ENCODE measurements around the gene IFNLR1.
"Not testable (repeated sequence)": the region's sequence is repeated elsewhere in the genome, so short reads cannot be mapped to it uniquely, and the experiment has no call there.

IFNLR1 gene

DNA sequence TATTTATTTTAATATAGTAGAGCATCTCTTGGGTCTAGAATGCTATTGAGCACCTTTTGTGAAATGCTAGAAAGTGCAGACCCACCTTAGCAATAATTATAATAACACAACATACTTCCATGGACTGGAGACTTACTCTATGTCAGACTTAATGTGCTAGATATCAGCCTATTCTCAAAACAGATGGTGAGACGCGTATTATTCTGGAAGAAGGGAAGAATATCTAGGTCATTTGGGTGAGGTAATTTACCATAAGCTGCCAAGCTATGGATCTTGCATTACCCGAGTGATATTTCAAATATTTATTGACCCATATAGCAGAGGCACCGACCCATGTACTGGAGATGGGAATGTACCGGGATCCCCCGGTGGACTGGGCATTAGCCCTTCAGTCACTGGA, 20.6 kb upstream of the IFNLR1 start:
- H3K27me3 ChIP-seq (ENCODE audit: insufficient read depth, low read depth, severe bottlenecking) = no peaks in the 10 kb centered on the region
- no peaks in the 10 kb centered on the region for H3K9me3 ChIP-seq (ENCODE audit: severe bottlenecking)
- no peak for DNase-seq
- no peak overlapping the region for H3K27ac ChIP-seq
- TF ChIP-seq, protein P1, sequence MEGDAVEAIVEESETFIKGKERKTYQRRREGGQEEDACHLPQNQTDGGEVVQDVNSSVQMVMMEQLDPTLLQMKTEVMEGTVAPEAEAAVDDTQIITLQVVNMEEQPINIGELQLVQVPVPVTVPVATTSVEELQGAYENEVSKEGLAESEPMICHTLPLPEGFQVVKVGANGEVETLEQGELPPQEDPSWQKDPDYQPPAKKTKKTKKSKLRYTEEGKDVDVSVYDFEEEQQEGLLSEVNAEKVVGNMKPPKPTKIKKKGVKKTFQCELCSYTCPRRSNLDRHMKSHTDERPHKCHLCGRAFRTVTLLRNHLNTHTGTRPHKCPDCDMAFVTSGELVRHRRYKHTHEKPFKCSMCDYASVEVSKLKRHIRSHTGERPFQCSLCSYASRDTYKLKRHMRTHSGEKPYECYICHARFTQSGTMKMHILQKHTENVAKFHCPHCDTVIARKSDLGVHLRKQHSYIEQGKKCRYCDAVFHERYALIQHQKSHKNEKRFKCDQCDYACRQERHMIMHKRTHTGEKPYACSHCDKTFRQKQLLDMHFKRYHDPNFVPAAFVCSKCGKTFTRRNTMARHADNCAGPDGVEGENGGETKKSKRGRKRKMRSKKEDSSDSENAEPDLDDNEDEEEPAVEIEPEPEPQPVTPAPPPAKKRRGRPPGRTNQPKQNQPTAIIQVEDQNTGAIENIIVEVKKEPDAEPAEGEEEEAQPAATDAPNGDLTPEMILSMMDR (IDR thresholded peaks at IDR 0.05; ENCODE audit: low read depth, low read length) = no peak
- no peaks in the 10 kb centered on the region for H3K36me3 ChIP-seq
- no peak overlapping the region for H3K4me3 ChIP-seq (ENCODE audit: low read depth, low read length)

DNA sequence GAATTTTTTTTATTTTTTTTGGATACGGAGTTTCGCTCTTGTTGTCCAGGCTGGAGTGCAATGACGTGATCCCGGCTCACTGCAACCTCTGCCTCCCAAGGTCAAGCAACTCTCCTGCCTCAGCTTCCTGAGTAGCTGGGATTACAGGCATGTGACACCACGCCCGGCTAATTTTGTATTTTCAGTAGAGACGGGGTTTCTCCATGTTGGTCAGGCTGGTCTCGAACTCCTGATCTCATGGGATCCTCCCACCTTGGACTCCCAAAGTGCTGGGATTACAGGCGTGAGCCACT, 20.3 kb upstream of the IFNLR1 start:
- not testable (repeated sequence) for DNase-seq; H3K27me3 ChIP-seq (ENCODE audit: insufficient read depth, low read depth, severe bottlenecking); H3K36me3 ChIP-seq

DNA sequence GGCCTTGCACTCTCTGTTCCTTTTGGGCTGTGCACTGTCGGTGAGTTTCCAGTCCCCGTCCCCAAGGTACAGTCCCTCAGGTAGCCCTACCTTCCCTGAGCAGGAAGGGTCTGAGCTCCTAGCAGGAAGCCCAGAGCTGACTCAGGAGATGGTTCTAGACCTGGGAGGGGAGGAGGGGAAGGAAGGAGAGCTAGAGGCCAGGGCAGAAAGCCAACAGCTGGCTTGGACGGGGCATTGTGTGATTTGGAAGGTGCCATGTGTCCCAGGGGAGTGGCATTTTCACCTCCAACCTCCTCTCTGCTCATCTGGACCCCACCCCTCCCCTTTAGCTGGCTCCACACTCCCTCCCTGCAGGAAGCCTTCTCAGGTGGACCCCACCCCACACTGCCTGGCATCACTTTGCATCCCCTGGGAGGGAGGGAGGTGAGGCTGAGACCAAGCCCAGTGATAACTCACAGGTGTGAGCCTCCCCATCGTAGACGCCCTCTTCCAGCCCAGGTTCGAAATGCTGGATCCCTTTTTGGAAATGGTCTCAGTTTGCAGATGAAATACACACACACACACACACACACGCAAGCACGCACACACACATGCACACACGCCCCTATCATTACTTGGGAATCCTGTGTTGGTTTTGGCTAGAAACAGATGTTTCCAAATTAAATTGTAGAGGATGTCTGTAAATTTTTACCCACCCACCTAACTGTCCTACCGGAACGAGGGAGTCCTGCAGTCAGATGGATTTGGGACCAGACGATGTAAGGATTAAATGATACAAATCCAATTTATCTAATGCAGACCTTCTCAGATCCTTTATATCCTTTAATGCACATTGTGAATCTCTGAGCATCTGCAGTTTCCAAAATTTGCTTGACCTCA, 19.7 kb upstream of the IFNLR1 start:
- H3K27ac ChIP-seq = no peak overlapping the region
- H3K4me3 ChIP-seq (ENCODE audit: low read depth, low read length) = no peak overlapping the region
- H3K36me3 ChIP-seq = no peaks in the 10 kb centered on the region
- TF ChIP-seq, protein P1 (IDR thresholded peaks at IDR 0.05; ENCODE audit: low read depth, low read length) = no peak
- H3K9me3 ChIP-seq (ENCODE audit: severe bottlenecking) = no peaks in the 10 kb centered on the region
- no peaks in the 10 kb centered on the region for H3K27me3 ChIP-seq (ENCODE audit: insufficient read depth, low read depth, severe bottlenecking)
- DNase-seq = no peak

More for the DNA sequence above, 20.3 kb upstream of the IFNLR1 start:
- H3K27ac ChIP-seq; H3K9me3 ChIP-seq (ENCODE audit: severe bottlenecking); H3K4me3 ChIP-seq (ENCODE audit: low read depth, low read length): not testable (repeated sequence)

DNA sequence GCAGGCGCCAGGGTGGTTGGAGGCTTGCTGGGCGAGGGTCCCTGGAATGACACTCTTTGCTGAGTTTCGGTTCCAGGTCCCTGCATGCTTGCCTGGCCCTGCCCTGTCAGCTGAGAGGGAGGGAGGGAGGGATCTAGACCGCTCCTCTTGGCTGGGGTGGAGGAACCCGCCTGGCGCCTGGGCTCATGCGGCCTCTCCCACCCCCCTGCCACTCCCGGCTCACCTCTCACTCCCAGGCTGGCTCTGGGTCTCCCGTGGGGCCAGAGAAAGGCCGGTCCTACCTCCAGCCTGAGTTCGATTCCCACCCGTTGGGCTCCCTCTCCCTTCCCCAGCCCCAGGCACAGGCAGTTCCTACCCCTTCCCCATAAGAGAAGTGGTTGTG, 19.0 kb upstream of the IFNLR1 start:
- Histone ChIP-seq H3K4me3 (ENCODE audit: low read depth, low read length) (no peak overlapping the region), H3K27me3 (ENCODE audit: insufficient read depth, low read depth, severe bottlenecking) (no peaks in the 10 kb centered on the region), H3K9me3 (ENCODE audit: severe bottlenecking) (no peaks in the 10 kb centered on the region), H3K27ac (no peak overlapping the region), H3K36me3 (no peaks in the 10 kb centered on the region)
- DNase-seq = no peak
- TF ChIP-seq, protein P1 (IDR thresholded peaks at IDR 0.05; ENCODE audit: low read depth, low read length) = no peak

DNA sequence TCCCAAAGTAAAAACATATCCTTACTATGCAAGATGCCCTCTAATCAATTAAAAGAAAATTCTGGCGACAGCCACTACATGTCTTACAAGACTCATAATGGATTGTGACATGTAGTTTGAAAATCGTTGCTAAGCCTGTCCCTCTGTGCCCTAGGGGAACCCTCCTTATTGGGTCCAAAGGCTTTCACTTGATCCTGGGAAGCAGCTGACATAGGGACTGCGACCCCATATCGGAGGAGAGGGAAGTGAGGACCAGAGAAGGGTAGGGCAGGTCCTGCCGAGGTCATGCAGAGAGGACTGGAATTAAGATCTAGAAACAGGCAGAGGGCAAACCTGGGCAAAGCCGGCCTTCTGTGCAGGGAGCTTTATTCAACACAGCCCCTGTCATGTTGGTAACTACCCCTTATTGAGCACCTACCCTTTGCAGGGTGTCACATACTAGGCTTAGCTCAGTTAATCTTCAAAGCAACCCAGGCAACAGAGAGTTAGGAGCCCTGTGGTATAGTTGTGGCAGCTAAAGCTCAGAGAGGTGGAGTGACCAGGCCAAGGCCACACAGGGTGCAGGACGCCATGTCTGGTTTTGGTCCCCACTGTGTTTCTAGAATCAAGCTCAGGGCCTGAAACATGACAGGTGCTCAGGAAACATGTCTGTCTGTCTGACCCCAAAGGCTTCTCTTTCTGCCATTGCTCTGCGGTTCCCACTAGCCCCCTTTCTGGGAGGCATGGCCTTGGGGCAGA, 18.4 kb upstream of the IFNLR1 start:
- Histone ChIP-seq H3K4me3 (ENCODE audit: low read depth, low read length) (no peak overlapping the region), H3K27me3 (ENCODE audit: insufficient read depth, low read depth, severe bottlenecking) (no peaks in the 10 kb centered on the region)

DNA sequence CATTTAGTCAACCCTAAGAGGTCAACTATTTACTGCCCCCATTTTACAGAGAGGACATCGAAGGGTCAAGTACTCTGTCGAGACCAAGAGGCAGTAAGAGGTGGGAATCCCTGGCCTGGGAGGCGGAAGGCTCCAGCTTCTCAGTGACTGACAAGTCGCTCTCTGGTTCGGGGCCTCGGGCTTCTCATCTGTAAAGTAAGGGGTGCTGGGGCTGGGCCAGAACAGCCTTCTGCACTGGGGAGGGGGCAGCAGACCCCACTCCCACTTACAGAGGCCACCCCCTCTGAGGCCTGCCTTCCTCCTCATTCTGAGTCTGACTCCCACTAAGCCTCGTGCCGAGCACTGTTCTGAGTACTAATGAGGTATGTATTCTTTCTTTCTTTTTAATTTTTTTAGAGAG, 17.0 kb upstream of the IFNLR1 start:
- TF ChIP-seq, protein P1 (IDR thresholded peaks at IDR 0.05; ENCODE audit: low read depth, low read length) = no peak
- H3K9me3 ChIP-seq (ENCODE audit: severe bottlenecking) = no peaks in the 10 kb centered on the region
- H3K27ac ChIP-seq = no peak overlapping the region
- H3K27me3 ChIP-seq (ENCODE audit: insufficient read depth, low read depth, severe bottlenecking) = no peaks in the 10 kb centered on the region
- H3K36me3 ChIP-seq = no peaks in the 10 kb centered on the region
- H3K4me3 ChIP-seq (ENCODE audit: low read depth, low read length) = no peak overlapping the region
- DNase-seq = no peak

More for the DNA sequence above, 18.4 kb upstream of the IFNLR1 start:
- Histone ChIP-seq H3K36me3 (no peaks in the 10 kb centered on the region), H3K27ac (no peak overlapping the region), H3K9me3 (ENCODE audit: severe bottlenecking) (no peaks in the 10 kb centered on the region)
- TF ChIP-seq, protein P1 (IDR thresholded peaks at IDR 0.05; ENCODE audit: low read depth, low read length) = no peak
- DNase-seq = no peak

Data from WERI-Rb-1 (cell line).